ENCODE measurements around the gene ADAT3.

DNA sequence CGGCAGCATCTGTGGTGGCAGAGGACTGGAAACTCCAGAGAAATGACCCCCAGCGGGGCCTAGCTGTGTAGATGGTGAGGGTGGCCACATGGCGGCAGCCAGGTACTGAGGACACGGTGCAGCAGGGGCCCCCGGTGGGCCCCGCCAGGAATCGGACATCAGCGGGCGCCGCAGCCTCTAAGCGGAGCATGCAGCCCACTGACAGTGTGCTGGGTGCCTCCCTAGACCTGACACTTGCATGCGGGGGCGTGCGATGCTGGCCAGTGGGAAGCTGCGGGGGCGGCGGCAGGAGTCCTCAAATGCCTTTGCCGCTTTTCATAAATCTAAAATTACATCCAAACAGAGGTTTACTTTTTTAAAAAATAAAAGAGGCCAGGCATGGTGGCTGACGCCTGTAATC is 16.1 kb downstream of the ADAT3 start:
- TF ChIP-seq, protein P1, sequence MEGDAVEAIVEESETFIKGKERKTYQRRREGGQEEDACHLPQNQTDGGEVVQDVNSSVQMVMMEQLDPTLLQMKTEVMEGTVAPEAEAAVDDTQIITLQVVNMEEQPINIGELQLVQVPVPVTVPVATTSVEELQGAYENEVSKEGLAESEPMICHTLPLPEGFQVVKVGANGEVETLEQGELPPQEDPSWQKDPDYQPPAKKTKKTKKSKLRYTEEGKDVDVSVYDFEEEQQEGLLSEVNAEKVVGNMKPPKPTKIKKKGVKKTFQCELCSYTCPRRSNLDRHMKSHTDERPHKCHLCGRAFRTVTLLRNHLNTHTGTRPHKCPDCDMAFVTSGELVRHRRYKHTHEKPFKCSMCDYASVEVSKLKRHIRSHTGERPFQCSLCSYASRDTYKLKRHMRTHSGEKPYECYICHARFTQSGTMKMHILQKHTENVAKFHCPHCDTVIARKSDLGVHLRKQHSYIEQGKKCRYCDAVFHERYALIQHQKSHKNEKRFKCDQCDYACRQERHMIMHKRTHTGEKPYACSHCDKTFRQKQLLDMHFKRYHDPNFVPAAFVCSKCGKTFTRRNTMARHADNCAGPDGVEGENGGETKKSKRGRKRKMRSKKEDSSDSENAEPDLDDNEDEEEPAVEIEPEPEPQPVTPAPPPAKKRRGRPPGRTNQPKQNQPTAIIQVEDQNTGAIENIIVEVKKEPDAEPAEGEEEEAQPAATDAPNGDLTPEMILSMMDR (IDR thresholded peaks at IDR 0.05): no peak
- no peak for TF ChIP-seq EZH2 (IDR thresholded peaks at IDR 0.05)
- TF ChIP-seq EZH2phosphoT487 (IDR thresholded peaks at IDR 0.05): no peak
